Measurements from ENCODE around the gene C1QTNF5. TPM values are rescaled to one million over a fixed set of nuclear protein-coding genes. Genes with fewer than 3 reads are reported as not detected.

The C1QTNF5 gene
- total RNA-seq, 1 experiment from 2014 or later, result 2.1 TPM

DNA sequence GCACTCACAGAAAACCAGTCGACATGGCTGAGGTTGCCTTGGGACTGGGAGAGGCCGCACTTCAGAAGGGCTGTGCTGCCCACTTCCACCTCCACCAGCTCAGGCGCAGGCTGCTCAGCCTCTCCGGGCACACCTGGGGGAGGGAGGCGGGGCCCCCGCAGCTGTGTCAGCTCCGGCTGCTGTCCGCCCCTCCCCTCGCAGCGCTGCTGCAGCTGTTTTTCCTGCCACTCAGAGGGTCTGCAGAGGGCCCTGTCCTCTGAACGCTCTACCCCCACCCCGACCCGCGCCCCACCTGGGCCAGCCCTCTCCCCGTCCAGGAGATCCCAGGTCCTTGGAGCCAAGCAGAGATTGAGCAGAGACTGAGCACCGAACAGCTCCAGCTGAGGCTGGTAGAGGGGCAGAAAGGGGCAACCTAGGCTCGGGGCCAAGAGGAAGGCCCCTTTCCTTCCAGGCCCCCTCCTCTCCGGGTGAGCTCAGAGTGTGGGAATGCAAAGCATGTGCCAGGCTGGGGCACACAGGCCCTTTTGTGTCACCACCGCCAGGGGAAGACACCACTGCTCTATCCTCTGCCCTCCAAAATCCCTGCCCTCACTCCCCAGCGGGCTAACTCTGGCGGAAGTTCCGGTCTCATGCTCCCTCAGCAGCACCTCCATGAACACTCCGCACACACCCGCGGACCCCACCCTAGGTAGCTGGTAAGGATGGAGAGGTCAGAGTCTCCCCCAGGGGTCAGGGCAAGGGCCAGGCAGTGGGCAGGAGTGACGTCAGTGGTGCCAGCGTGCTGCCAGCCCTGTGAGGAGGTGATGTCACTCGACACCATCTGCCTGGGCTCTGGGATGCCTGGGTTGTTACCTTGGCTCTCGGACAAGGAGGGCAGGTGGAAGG lies 25.3 kb downstream of the C1QTNF5 start:
- H3K27me3 ChIP-seq (ENCODE audit: control insufficient read depth, insufficient read depth, low read length), result peaks cover 13% of the 10 kb centered on the region
- peaks cover 4% of the 10 kb centered on the region for H3K36me3 ChIP-seq (replicated peaks; ENCODE audit: control insufficient read depth, insufficient read depth, low read length)
- H3K4me3 ChIP-seq (ENCODE audit: insufficient read depth, low read depth, low read length), result peak overlapping the region; percentile 75
- peak; percentile 93 for DNase-seq

DNA sequence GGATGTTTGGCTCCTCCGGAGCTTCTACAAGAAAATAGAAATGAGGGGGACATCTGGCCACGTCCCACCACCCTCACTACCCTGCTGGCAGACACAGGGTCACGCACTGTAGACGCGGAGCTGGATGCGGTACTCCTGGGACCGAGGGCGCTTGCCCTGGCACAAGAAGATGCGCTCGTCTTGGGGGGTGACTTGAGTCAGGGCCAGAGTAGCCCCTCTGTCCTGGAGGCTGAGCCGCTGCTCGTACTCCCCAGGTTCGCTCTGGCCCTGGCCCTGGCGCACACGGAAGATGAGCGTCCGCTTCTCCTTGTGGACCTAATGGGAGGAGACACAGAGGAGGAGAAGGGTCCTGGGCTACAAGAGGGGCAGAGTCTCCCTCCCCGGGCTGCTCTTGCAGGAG lies 26.0 kb downstream of the C1QTNF5 start:
- Histone ChIP-seq H3K4me3 (ENCODE audit: insufficient read depth, low read depth, low read length) (no peak overlapping the region; the same call in 1 of the 2 replicates), H3K36me3 (replicated peaks; ENCODE audit: control insufficient read depth, insufficient read depth, low read length) (peaks cover 4% of the 10 kb centered on the region), H3K27me3 (ENCODE audit: control insufficient read depth, insufficient read depth, low read length) (peaks cover 13% of the 10 kb centered on the region)
- no peak for DNase-seq

DNA sequence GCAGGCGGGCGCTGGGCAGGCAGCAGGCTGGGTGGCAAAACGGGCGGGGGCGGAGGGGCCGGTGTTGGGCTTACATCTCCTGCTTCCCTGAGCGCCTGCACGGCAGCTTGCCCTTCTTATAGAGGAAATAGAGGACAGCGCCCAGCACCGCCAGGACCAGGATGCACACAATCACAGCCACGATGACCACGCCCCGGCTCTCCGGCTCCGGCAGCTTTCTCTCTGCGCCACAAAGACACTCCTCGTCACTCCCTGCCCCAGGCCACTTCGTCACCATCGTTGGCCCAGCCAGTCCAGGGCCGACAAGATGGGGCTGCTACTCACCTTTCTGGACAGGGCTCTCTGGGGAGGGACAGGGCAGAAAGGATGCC lies 30.0 kb downstream of the C1QTNF5 start:
- Histone ChIP-seq H3K4me3 (ENCODE audit: insufficient read depth, low read depth, low read length) (no peak overlapping the region), H3K27me3 (ENCODE audit: control insufficient read depth, insufficient read depth, low read length) (peaks cover 2% of the 10 kb centered on the region), H3K36me3 (replicated peaks; ENCODE audit: control insufficient read depth, insufficient read depth, low read length) (peaks cover 10% of the 10 kb centered on the region)
- peak; percentile 43 for DNase-seq

DNA sequence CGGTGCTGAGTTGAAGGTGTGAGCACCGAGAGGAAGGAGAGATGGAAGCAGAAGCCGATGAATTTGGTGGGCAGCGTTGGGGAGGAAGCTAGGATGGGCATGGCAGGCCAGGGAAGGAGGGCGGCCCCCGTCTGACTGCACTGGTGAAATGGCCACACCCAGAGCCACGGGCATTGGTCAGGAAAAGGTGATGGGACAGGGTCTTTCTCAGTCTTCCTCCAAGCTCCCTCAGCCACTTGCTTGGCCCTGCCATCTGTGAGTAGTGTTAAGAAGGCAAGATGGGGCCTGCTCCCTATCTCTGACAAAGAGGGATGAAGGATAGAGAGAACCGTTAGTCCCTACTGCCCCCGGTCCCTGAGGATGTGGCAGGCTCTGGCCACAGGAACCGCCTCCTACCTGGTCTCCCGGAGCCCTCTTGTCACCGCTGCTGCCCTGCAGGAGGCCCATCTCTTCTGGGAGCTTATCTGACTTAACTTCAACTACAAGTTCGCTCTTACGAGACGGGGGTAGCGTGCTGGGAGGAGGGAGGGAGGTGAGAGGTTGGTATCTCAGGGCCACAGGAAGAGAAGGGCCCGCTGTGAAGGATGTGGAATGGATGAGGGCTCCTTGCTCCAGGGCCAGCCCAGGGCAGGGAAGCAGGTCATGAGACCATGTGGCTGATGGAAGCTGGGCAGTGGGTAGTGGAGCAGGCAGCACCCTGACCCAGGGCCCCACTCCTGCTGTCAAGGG lies 30.6 kb downstream of the C1QTNF5 start:
- DNase-seq, result peak; percentile 47
- Histone ChIP-seq H3K36me3 (replicated peaks; ENCODE audit: control insufficient read depth, insufficient read depth, low read length) (peaks cover 10% of the 10 kb centered on the region), H3K27me3 (ENCODE audit: control insufficient read depth, insufficient read depth, low read length) (no peaks in the 10 kb centered on the region), H3K4me3 (ENCODE audit: insufficient read depth, low read depth, low read length) (no peak overlapping the region)

DNA sequence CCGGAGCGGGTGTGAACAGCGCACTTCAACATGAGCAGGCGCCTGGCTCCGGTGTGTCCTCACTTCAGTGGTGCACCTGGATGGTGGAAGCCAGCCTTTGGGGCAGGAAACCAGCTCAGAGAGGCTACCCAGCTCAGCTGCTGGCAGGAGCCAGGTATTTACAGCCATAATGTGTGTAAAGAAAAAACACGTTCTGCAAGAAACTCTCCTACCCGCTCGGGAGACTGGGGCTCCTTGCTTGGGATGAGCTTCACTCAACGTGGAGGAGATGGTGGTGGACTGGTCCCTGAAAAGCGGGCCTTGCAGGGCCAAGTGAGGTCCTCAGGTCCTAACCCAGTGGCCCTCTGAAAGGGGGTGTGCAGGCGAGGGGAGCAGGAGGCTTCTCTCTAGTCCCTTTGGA lies 31.3 kb downstream of the C1QTNF5 start:
- Histone ChIP-seq H3K4me3 (ENCODE audit: insufficient read depth, low read depth, low read length) (no peak overlapping the region), H3K27me3 (ENCODE audit: control insufficient read depth, insufficient read depth, low read length) (no peaks in the 10 kb centered on the region), H3K36me3 (replicated peaks; ENCODE audit: control insufficient read depth, insufficient read depth, low read length) (peaks cover 10% of the 10 kb centered on the region)
- no peak for DNase-seq

DNA sequence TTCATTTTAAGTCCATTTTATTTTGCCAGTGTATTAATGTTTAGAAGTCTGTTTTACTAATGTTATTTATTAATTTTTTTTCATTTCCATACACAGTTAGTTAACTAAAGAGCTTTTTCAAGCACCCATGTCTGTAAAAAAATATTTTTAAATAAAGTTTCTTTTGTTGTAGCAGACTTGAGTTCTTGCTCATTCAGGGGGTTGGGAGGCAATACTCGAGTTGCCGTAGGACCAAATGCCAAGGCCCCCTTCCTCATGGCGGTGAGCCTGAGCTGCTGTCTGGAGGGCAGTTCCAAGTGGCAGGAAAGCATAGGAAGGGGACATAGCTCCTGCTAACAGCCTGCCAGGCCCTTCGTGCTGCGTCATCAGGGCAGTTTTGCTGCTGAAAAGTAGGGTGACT lies 32.7 kb downstream of the C1QTNF5 start:
- no peak for DNase-seq
- Histone ChIP-seq H3K4me3 (ENCODE audit: insufficient read depth, low read depth, low read length) (no peak overlapping the region), H3K27me3 (ENCODE audit: control insufficient read depth, insufficient read depth, low read length) (no peaks in the 10 kb centered on the region), H3K36me3 (replicated peaks; ENCODE audit: control insufficient read depth, insufficient read depth, low read length) (peaks cover 12% of the 10 kb centered on the region)

DNA sequence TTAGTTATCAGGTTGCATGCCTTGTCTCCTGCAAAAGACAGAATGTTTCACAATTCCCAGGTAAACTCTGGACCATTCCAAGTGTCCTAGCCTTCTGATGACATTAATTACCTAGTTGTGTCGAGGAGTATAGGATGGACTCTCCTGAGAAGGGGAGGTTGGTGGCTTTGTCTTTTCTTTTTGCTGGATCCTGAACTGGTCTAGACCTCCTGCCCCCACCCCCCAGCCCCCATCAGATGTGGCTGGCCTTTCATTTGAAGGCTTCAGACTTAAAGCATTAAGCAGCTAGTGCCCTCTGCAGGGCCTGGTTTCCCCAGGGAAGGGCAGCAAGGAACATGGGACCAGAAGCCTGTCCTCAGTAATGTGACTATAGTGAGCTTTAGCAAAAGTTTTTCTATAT lies 33.5 kb downstream of the C1QTNF5 start:
- Histone ChIP-seq H3K4me3 (ENCODE audit: insufficient read depth, low read depth, low read length) (no peak overlapping the region), H3K27me3 (ENCODE audit: control insufficient read depth, insufficient read depth, low read length) (no peaks in the 10 kb centered on the region), H3K36me3 (replicated peaks; ENCODE audit: control insufficient read depth, insufficient read depth, low read length) (peaks cover 11% of the 10 kb centered on the region)
- DNase-seq, result peak; percentile 60

DNA sequence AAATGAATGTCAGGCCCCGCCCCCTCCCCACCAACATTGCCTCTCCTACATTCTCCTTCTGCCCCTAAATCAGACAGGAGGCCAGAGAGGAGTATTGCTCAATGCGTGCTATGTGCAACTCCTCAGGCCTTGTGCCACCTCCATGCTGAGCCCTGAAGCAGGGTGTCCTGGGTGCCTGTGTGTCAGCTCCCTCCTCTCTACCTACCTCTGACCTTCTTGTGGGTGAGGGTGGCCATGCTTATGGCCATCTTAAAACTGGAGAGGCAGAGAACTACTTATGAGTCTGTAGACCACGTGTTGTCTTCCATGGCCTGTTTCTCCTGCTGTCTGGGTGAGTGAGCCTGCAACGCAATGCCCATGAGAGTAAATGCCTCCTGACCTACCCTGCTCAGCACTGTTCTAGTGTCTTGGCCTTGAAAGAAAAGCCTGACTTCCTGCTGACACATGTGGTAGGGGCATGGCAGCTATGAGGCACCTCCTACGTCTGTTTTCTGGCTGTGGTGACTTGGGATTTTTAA lies 34.3 kb downstream of the C1QTNF5 start:
- Histone ChIP-seq H3K36me3 (replicated peaks; ENCODE audit: control insufficient read depth, insufficient read depth, low read length) (peaks cover 13% of the 10 kb centered on the region), H3K4me3 (ENCODE audit: insufficient read depth, low read depth, low read length) (no peak overlapping the region), H3K27me3 (ENCODE audit: control insufficient read depth, insufficient read depth, low read length) (no peaks in the 10 kb centered on the region)
- no peak for DNase-seq

DNA sequence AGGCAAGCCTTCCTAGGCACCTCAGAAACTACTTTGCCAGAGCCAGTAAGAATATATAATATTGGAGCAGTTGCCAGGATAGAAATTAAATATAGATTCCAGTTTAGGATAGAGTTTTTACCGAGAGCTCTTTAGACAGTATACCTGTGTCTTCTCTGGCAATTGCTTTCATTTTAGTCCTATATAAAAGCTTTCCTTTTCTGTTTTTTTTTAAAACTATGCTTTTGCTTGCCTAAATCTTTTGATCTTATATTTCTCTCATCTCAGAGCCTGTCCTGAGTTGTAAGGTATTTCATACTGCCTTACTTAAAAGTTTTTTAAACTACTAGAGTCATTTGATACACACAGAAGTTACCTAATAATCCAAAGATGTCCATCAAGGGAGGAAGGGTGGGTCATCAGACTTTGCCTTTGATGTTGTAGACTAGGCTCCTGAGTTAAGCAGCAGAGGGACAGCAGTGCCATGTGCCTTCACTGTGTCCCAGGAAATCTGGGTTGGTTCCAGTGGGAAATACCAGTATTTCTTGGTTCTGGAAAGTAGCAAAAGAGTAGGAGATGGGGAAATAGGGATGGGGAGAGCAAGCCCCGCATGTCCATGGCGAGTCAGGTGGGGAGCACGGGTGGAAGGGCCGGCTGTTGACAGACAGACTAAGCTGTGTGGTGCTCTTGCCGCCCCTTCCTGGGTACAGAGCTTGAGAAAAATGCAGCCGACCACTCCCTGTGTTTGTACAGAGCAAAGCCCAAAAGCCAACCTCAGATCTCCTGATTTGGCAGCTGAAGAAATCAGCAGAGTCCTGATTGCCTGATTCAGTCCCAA lies 34.9 kb downstream of the C1QTNF5 start:
- Histone ChIP-seq H3K4me3 (ENCODE audit: insufficient read depth, low read depth, low read length) (no peak overlapping the region), H3K27me3 (ENCODE audit: control insufficient read depth, insufficient read depth, low read length) (no peaks in the 10 kb centered on the region), H3K36me3 (replicated peaks; ENCODE audit: control insufficient read depth, insufficient read depth, low read length) (peaks cover 17% of the 10 kb centered on the region)
- no peak for DNase-seq

DNA sequence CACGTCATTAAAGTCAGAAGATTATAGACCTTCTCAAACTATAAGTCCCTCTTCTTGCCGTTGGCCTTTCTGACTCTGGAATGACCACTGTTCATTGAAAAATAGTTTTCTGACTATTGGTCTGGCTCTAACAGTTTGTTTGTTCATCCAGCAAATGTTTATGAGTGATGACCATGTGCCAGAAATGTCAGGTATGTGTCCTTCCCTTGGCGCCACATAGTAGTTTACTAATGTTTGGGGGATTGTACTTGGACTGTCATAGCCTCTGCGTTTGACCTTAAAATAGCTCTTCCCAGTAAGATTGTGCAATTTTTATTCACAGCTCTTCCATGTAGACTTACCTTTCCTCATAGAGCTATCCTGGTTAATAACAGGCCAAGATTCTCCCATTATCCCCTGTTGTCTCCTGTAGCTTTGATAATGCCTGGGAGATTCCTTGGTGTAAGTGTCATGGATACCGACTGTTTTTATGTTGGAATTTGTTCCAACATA lies 37.4 kb downstream of the C1QTNF5 start:
- Histone ChIP-seq H3K36me3 (replicated peaks; ENCODE audit: control insufficient read depth, insufficient read depth, low read length) (peaks cover 35% of the 10 kb centered on the region), H3K27me3 (ENCODE audit: control insufficient read depth, insufficient read depth, low read length) (no peaks in the 10 kb centered on the region), H3K4me3 (ENCODE audit: insufficient read depth, low read depth, low read length) (no peak overlapping the region)
- DNase-seq, result no peak

DNA sequence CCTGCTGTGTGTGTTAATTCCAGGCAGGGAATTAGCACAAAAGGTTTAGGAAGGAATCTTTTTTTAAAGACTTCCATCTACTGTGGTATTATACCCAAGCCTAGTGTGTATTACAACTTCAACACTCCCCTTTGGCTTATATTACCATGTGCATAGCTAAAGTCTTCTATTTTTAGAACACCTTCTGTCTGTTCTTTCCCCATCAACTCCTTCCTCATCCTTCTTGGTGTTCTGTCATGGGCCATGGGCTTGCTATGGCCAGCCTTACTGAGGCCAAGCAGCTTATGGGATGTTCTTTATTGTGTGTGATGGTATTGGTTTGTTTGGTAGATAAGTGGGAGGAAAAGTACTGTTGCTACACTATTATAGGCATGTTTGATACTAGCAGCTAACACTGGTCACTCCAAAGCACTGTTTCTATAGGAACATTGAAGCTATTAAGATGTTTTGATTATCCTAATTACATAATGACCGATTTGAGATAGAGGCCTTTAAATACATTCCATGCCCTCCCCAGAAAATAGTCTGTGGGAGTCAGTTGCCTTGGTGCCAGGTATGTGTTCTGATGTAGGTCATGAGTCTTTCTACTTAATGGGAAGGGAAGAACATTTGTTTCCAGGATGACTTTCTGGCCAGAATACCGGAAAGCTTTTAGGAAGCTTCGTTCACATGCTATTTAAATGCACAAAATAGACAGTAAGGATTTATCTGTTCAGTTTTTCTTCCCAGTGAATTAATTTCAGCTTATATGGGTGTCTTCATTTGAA lies 40.3 kb downstream of the C1QTNF5 start:
- no peak for DNase-seq
- H3K4me3 ChIP-seq (ENCODE audit: insufficient read depth, low read depth, low read length), result no peak overlapping the region
- H3K27me3 ChIP-seq (ENCODE audit: control insufficient read depth, insufficient read depth, low read length), result no peaks in the 10 kb centered on the region
- peaks cover 39% of the 10 kb centered on the region for H3K36me3 ChIP-seq (replicated peaks; ENCODE audit: control insufficient read depth, insufficient read depth, low read length)

DNA sequence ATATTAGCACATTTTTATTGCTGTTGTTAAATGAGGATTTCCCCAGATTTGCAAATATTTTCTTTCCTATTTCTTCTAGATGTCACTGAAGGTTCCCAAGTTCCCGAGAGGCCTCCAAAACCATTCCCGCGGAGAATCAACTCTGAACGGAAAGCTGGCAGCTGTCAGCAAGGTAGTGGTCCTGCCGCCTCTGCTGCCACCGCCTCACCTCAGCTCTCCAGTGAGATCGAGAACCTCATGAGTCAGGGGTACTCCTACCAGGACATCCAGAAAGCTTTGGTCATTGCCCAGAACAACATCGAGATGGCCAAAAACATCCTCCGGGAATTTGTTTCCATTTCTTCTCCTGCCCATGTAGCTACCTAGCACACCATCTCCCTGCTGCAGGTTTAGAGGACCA lies 41.3 kb downstream of the C1QTNF5 start:
- Histone ChIP-seq H3K36me3 (replicated peaks; ENCODE audit: control insufficient read depth, insufficient read depth, low read length) (peaks cover 39% of the 10 kb centered on the region), H3K4me3 (ENCODE audit: insufficient read depth, low read depth, low read length) (no peak overlapping the region), H3K27me3 (ENCODE audit: control insufficient read depth, insufficient read depth, low read length) (no peaks in the 10 kb centered on the region)
- DNase-seq, result no peak

DNA sequence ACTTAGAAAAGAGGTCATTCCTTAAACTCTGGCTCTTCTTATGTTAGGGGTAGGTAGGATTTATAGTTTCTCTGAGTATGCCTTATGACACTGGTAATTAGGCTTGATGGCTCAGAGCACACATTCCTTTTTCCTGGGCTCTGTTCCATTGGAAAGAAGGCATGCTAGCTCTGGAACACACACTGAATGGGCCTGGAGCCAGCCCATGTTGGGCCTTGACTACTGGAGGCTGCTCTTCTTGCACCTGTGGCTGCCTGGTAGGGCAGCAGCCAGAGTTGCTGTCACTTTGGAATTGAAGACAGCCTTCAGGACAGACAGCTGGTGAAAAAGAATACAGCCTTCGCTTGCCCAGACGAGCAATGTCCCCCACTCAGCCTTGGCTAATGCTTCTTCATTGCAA lies 42.0 kb downstream of the C1QTNF5 start:
- DNase-seq, result no peak
- Histone ChIP-seq H3K36me3 (replicated peaks; ENCODE audit: control insufficient read depth, insufficient read depth, low read length) (peaks cover 39% of the 10 kb centered on the region), H3K27me3 (ENCODE audit: control insufficient read depth, insufficient read depth, low read length) (no peaks in the 10 kb centered on the region), H3K4me3 (ENCODE audit: insufficient read depth, low read depth, low read length) (no peak overlapping the region)

DNA sequence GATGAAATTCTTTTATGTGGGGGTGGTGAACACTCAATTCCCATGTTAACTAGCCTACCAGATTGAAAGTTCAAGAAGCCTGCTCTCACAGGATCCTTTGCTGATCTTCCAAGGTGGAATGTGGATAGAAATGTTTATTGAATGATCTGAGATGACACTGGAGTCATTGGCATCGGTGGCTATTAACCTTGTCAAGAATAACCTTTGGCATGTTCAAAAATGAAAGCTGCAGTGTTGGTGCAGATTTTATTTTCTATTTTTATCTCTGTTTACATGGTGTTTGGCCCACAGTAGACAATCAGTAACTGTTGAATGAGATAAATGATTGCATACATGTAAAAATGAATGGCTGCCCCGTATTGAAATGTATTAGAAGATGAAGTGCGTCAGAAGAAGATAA lies 42.7 kb downstream of the C1QTNF5 start:
- H3K27me3 ChIP-seq (ENCODE audit: control insufficient read depth, insufficient read depth, low read length), result no peaks in the 10 kb centered on the region
- H3K36me3 ChIP-seq (replicated peaks; ENCODE audit: control insufficient read depth, insufficient read depth, low read length), result peaks cover 34% of the 10 kb centered on the region
- H3K4me3 ChIP-seq (ENCODE audit: insufficient read depth, low read depth, low read length), result no peak overlapping the region
- no peak for DNase-seq

All from H7 (cell line).